Activated B cell treated with CpG ODN at 0.5 μM for 24 hours (primary cell): ENCODE data around the gene RMI1. TPM values are rescaled to one million over a fixed set of nuclear protein-coding genes. Genes with fewer than 3 reads are reported as not detected.
"Not testable (repeated sequence)": the region's sequence is repeated elsewhere in the genome, so short reads cannot be mapped to it uniquely, and the experiment has no call there.

Experiments used
- ATAC-seq: fragments of 200-7000 bp; cut with Tn5 transposase; one replicate; pipeline ENCODE4 v1.10.0; 2021; ENCODE audit warnings: low read depth, mild to moderate bottlenecking, moderate library complexity
- CTCF ChIA-PET: fragments of 350-600 bp; sonication (Branson Sonifier 250); formaldehyde crosslinking; loops from one replicate; lab custom pipeline; 2021; ENCODE audit warnings: antibody characterized with exemption; lab: Charles Lee
- POLR2A ChIA-PET: fragments of 350-600 bp; sonication (Branson Sonifier 250); formaldehyde crosslinking; loops from one replicate; lab custom pipeline; 2021; ENCODE audit warnings: antibody characterized with exemption; lab: Charles Lee
- DNase-seq: peaks from one replicate; pipeline ENCODE4 v3.0.0; 2022
- H3K27ac Mint-ChIP-seq: one replicate; pipeline ENCODE4 v1.8.0; 2020; ENCODE audit warnings: mixed read lengths
- H3K27me3 Mint-ChIP-seq: one replicate; pipeline ENCODE4 v1.8.0; 2021; ENCODE audit warnings: mixed read lengths
- H3K36me3 Mint-ChIP-seq: one replicate; pipeline ENCODE4 v1.8.0; 2021; ENCODE audit warnings: low read depth, mixed read lengths
- H3K4me1 Mint-ChIP-seq: one replicate; pipeline ENCODE4 v1.8.0; 2021; ENCODE audit warnings: mixed read lengths
- H3K4me3 Mint-ChIP-seq: one replicate; pipeline ENCODE4 v1.8.0; 2020; ENCODE audit warnings: mild to moderate bottlenecking, mixed read lengths
- H3K9me3 Mint-ChIP-seq: one replicate; pipeline ENCODE4 v1.8.0; 2020; ENCODE audit warnings: mixed read lengths
- intact Hi-C: fragments of 100-400 bp; cut with micrococcal nuclease; formaldehyde crosslinking; loops from one replicate; pipeline ENCODE4 v1.15.1; 2024
- total RNA-seq: library from RNA; stranded (reverse); gene quantifications from 2 replicates; pipeline ENCODE4 v1.2.3, GENCODE V29; 2022
- TF ChIP-seq, protein P1 (sequence below): fragments of 200-600 bp; IDR thresholded peaks from one replicate; pipeline ENCODE4 v1.8.0; 2022; ENCODE audit warnings: antibody characterized with exemption, mild to moderate bottlenecking

RMI1 gene
- total RNA-seq, 1 donor from 2014 or later = 8.5 TPM

DNA sequence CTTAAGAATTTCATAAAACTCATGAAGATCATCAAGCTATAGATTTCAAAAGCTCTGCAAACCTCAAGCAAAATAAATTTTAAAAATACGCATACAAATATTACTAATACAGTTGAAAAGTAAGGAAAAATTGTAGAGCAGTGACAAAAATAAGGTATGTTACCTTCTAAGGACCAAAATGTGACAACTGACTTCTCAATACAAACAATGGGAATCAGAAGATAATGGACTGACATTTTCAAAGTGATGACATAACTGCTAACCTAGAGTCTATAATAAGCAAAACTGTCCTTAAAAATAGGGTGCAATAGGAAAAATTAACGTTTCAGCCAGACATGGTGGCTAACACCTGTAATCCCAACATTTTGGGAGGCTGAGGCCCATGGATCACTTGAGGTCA, 27.1 kb downstream of the RMI1 start:
- intact Hi-C loops = no loop called here
- DNase-seq (no peak), ATAC-seq (no peak)
- no peaks in the 10 kb centered on the region for H3K4me1 Mint-ChIP-seq
- H3K9me3 Mint-ChIP-seq = peaks cover 1% of the 10 kb centered on the region
- TF ChIP-seq, protein P1, sequence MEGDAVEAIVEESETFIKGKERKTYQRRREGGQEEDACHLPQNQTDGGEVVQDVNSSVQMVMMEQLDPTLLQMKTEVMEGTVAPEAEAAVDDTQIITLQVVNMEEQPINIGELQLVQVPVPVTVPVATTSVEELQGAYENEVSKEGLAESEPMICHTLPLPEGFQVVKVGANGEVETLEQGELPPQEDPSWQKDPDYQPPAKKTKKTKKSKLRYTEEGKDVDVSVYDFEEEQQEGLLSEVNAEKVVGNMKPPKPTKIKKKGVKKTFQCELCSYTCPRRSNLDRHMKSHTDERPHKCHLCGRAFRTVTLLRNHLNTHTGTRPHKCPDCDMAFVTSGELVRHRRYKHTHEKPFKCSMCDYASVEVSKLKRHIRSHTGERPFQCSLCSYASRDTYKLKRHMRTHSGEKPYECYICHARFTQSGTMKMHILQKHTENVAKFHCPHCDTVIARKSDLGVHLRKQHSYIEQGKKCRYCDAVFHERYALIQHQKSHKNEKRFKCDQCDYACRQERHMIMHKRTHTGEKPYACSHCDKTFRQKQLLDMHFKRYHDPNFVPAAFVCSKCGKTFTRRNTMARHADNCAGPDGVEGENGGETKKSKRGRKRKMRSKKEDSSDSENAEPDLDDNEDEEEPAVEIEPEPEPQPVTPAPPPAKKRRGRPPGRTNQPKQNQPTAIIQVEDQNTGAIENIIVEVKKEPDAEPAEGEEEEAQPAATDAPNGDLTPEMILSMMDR = no peak
- no peak overlapping the region for H3K27ac Mint-ChIP-seq
- ChIA-PET CTCF (no interaction called here), POLR2A (no interaction called here)
- H3K27me3 Mint-ChIP-seq = no peaks in the 10 kb centered on the region
- H3K4me3 Mint-ChIP-seq = no peak overlapping the region
- H3K36me3 Mint-ChIP-seq = no peaks in the 10 kb centered on the region

DNA sequence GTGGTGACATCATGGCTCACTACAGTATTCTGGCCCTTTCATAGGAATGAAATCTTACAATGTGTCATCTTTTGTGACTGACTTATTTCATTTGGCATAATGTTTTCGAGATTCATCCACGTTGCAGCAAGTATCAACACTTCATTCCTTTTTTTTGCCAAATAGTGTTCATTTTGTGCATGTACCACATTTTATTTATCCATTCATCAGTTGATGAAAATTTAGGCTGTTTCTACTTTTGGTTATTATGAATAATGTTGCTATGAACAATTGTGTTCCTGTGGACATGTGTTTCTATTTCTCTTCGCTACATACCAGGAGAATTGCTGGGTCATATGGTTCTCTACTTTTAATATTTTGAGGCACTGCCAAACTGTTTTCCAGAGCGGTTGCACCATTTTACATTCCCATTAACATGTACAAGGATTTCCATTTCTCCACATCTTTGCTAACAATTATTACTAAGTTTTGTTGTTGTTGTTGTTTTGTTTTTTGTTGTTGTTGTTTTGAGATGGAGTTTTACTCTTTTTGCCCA, 43.5 kb downstream of the RMI1 start:
- H3K36me3 Mint-ChIP-seq = no peaks in the 10 kb centered on the region
- no peak overlapping the region for H3K27ac Mint-ChIP-seq
- DNase-seq (no peak), ATAC-seq (no peak)
- TF ChIP-seq, protein P1 = no peak
- H3K27me3 Mint-ChIP-seq = peaks cover 7% of the 10 kb centered on the region
- ChIA-PET POLR2A (no interaction called here), CTCF (no interaction called here)
- H3K4me3 Mint-ChIP-seq = no peak overlapping the region
- intact Hi-C loops = no loop called here
- H3K4me1 Mint-ChIP-seq = no peaks in the 10 kb centered on the region
- H3K9me3 Mint-ChIP-seq = no peaks in the 10 kb centered on the region

DNA sequence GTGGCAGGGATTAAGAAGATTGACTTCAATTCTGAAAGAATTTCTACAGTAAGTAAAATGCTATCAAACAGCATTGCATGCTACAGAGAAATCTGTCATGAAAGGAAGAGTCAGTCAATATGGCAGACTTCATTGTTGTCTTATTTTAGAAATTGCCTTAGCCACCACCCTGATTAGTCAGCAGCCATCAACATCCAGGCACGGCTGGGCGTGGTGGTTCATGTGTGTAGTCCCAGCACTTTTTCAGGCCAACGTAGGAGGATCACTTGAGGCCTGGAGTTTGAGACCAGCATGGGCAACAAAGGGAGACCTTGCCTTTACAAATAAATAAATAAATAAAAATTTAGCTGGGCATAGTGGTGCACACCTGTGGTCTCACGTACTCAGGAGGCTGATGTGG, 46.6 kb downstream of the RMI1 start:
- TF ChIP-seq, protein P1 = no peak
- no peaks in the 10 kb centered on the region for H3K9me3 Mint-ChIP-seq
- no peak for ATAC-seq
- peaks cover 7% of the 10 kb centered on the region for H3K27me3 Mint-ChIP-seq
- ChIA-PET CTCF (no interaction called here), POLR2A (no interaction called here)
- DNase-seq = no peak
- no peaks in the 10 kb centered on the region for H3K36me3 Mint-ChIP-seq
- no peak overlapping the region for H3K4me3 Mint-ChIP-seq
- H3K4me1 Mint-ChIP-seq = no peaks in the 10 kb centered on the region
- H3K27ac Mint-ChIP-seq = no peak overlapping the region
- intact Hi-C loops = no loop called here

DNA sequence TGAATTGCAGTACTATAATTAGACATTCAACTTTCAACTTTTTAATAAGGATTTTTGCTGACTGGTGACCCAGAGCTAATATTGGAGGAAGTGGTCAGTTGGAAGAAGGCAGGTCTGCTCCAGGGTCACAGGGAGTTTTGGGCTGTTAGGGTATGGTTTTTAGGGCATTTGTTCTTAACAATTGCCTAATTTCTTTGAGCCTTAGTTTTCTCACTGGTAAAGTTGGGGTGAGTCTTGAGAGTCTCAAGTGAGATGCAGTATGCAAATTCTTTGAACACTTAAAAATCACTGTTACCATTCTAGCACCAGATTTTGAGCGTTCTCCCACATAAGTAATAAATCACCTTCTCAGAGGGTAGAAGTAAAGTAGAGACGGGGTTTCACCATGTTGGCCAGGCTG, 50.9 kb downstream of the RMI1 start:
- POLR2A ChIA-PET = no interaction called here
- H3K4me3 Mint-ChIP-seq = no peak overlapping the region
- intact Hi-C loops = no loop called here
- DNase-seq = no peak
- CTCF ChIA-PET = interaction anchor here (0.9 kb wide), 1 partner anchor 141 kb away, joined by 3 read pairs; no protein-coding TSS in a partner anchor
- no peaks in the 10 kb centered on the region for H3K9me3 Mint-ChIP-seq
- no peaks in the 10 kb centered on the region for H3K36me3 Mint-ChIP-seq
- no peak for ATAC-seq
- H3K27ac Mint-ChIP-seq = no peak overlapping the region
- TF ChIP-seq, protein P1 = no peak
- H3K27me3 Mint-ChIP-seq = peaks cover 4% of the 10 kb centered on the region
- no peaks in the 10 kb centered on the region for H3K4me1 Mint-ChIP-seq

DNA sequence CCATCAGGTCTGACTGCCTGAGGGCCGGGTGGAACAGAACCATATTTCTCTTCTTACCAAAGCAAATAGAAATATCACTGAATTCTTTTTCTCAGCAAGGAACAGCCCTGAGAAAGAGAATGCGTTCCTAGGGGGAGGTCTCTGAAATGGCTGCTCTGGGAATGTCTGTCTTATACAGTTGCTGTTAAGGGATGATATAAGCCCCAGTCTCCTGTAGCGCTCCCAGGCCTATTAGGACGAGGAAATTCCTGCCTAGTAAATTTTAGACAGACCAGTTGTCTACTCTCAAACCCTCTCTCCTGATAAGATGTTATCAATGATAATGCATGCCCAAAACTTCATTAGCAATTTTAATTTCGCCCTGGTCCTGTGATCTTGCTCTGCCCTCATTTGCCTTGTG, 61.3 kb downstream of the RMI1 start:
- intact Hi-C loops, CTCF ChIA-PET, POLR2A ChIA-PET, H3K4me3 Mint-ChIP-seq, ATAC-seq, H3K4me1 Mint-ChIP-seq, DNase-seq, H3K36me3 Mint-ChIP-seq, H3K27ac Mint-ChIP-seq: not testable (repeated sequence)
- peaks cover 19% of the 10 kb centered on the region for H3K27me3 Mint-ChIP-seq
- peaks cover 13% of the 10 kb centered on the region for H3K9me3 Mint-ChIP-seq
